ENCODE measurements around the gene TARS2. TPM values are rescaled to one million over a fixed set of nuclear protein-coding genes. Genes with fewer than 3 reads are reported as not detected.

Gene TARS2
- 10 to 100 TPM in 11 of 12 donors, not detected in 1; 13.1 to 25.8 (median 20.4) TPM for polyA plus RNA-seq (ENCODE audit: insufficient read length in 12 of 12)
- long read RNA-seq, donor 1, partial matches to known transcripts = 0 of 3 reads
- long read RNA-seq, donor 1, other reads (novel, unspliced or antisense) = 0 of 3 reads
- long read RNA-seq, donor 2, partial matches to known transcripts = 0 of 7 reads
- long read RNA-seq, donor 2, other reads (novel, unspliced or antisense) = 0 of 7 reads
- long read RNA-seq, donor 3 = 0 reads
- long read RNA-seq, donor 4 = 0 reads
- long read RNA-seq, donor 5, partial matches to known transcripts = 0 of 5 reads
- long read RNA-seq, donor 5, other reads (novel, unspliced or antisense) = 0 of 5 reads
- long read RNA-seq, donor 6, partial matches to known transcripts = 0 of 1 reads
- long read RNA-seq, donor 6, other reads (novel, unspliced or antisense) = 0 of 1 reads
- long read RNA-seq, donor 7, partial matches to known transcripts = 0 of 1 reads
- long read RNA-seq, donor 7, other reads (novel, unspliced or antisense) = 0 of 1 reads
- long read RNA-seq, donor 8, partial matches to known transcripts = 6 of 10 reads
- long read RNA-seq, donor 8, other reads (novel, unspliced or antisense) = 0 of 10 reads
- long read RNA-seq, donor 9, partial matches to known transcripts = 0 of 2 reads
- long read RNA-seq, donor 9, other reads (novel, unspliced or antisense) = 0 of 2 reads
- long read RNA-seq, donor 10, partial matches to known transcripts = 0 of 8 reads
- long read RNA-seq, donor 10, other reads (novel, unspliced or antisense) = 0 of 8 reads
- long read RNA-seq, donor 11, partial matches to known transcripts = 0 of 5 reads
- long read RNA-seq, donor 11, other reads (novel, unspliced or antisense) = 0 of 5 reads

- peak; percentile 98 for DNase-seq
Observed at GRCh38 chr1:150486966-150487762, at the start of gene TARS2. TSS of gene TARS2 (plus strand) at chr1:150487419. CDS start at chr1:150487451, 32 bp downstream.

GRCh38 chr1:150441121-150441520 lies 46.1 kb upstream of the TARS2 start:
- no peak for DNase-seq

- DNase-seq = no peak
Observed at GRCh38 chr1:150444232-150444631, 43.0 kb upstream of the TARS2 start.

- DNase-seq = no peak
Observed at GRCh38 chr1:150456146-150456647, 31.0 kb upstream of the TARS2 start.

- DNase-seq = peak; percentile 63
Observed at GRCh38 chr1:150464422-150464826, 22.8 kb upstream of the TARS2 start.

GRCh38 chr1:150466964-150467363 lies 20.3 kb upstream of the TARS2 start:
- no peak for DNase-seq

- no peak for DNase-seq
Observed at GRCh38 chr1:150469291-150469690, 17.9 kb upstream of the TARS2 start.

- DNase-seq = no peak
Observed at GRCh38 chr1:150472601-150473200, 14.5 kb upstream of the TARS2 start.

- DNase-seq = no peak
Observed at GRCh38 chr1:150473659-150474058, 13.6 kb upstream of the TARS2 start.

GRCh38 chr1:150474869-150475268 lies 12.3 kb upstream of the TARS2 start:
- no peak for DNase-seq

GRCh38 chr1:150476754-150477153 lies 10.5 kb upstream of the TARS2 start:
- DNase-seq = no peak

GRCh38 chr1:150477320-150477719 lies 9.9 kb upstream of the TARS2 start:
- DNase-seq = no peak

- no peak for DNase-seq
Observed at GRCh38 chr1:150477733-150478132, 9.5 kb upstream of the TARS2 start.

GRCh38 chr1:150479370-150479769 lies 7.8 kb upstream of the TARS2 start:
- no peak for DNase-seq

GRCh38 chr1:150479927-150480352 lies 7.3 kb upstream of the TARS2 start:
- no peak for DNase-seq

GRCh38 chr1:150484431-150484830 lies 2.8 kb upstream of the TARS2 start:
- DNase-seq = no peak

- no peak for DNase-seq
Observed at GRCh38 chr1:150484861-150485260, 2.4 kb upstream of the TARS2 start.

GRCh38 chr1:150487763-150488115 lies 520 bp downstream of the TARS2 start:
- DNase-seq = no peak

GRCh38 chr1:150493175-150493574 lies 6.0 kb downstream of the TARS2 start:
- DNase-seq = no peak

- DNase-seq = no peak
Observed at GRCh38 chr1:150498342-150498741, 11.1 kb downstream of the TARS2 start.

GRCh38 chr1:150505431-150505830 lies 18.2 kb downstream of the TARS2 start:
- DNase-seq = no peak
